ENCODE measurements around the gene FMOD.

FMOD gene

GRCh38 chr1:203325418-203326091 is 25.4 kb downstream of the FMOD start:
- H3K36me3 ChIP-seq (ENCODE audit: control insufficient read depth, insufficient read depth, low read length) = no peaks in the 10 kb centered on the region
- peaks cover 40% of the 10 kb centered on the region for H3K4me1 ChIP-seq (ENCODE audit: control insufficient read depth, insufficient read depth, low read length)
- no peak overlapping the region for H3K27ac ChIP-seq (ENCODE audit: low read depth, low read length)
- no peaks in the 10 kb centered on the region for H3K9me3 ChIP-seq (ENCODE audit: control insufficient read depth, insufficient read depth, low read depth, low read length)
- H3K9ac ChIP-seq (ENCODE audit: low read length) = no peak overlapping the region
- H3K4me3 ChIP-seq (ENCODE audit: low read depth, low read length) = no peak overlapping the region
- H3K27me3 ChIP-seq (ENCODE audit: control insufficient read depth, insufficient read depth, low read length) = peaks cover 54% of the 10 kb centered on the region

- Histone ChIP-seq H3K36me3 (ENCODE audit: control insufficient read depth, insufficient read depth, low read length) (no peaks in the 10 kb centered on the region), H3K27me3 (ENCODE audit: control insufficient read depth, insufficient read depth, low read length) (peaks cover 57% of the 10 kb centered on the region), H3K9me3 (ENCODE audit: control insufficient read depth, insufficient read depth, low read depth, low read length) (no peaks in the 10 kb centered on the region), H3K4me3 (ENCODE audit: low read depth, low read length) (no peak overlapping the region), H3K9ac (ENCODE audit: low read length) (no peak overlapping the region), H3K27ac (ENCODE audit: low read depth, low read length) (no peak overlapping the region), H3K4me1 (ENCODE audit: control insufficient read depth, insufficient read depth, low read length) (peaks cover 40% of the 10 kb centered on the region)
Measured at GRCh38 chr1:203325026-203325417, 25.9 kb downstream of the FMOD start.

- H3K9ac ChIP-seq (ENCODE audit: low read length) = no peak overlapping the region
- no peak overlapping the region for H3K4me3 ChIP-seq (ENCODE audit: low read depth, low read length)
- no peaks in the 10 kb centered on the region for H3K9me3 ChIP-seq (ENCODE audit: control insufficient read depth, insufficient read depth, low read depth, low read length)
- H3K27ac ChIP-seq (ENCODE audit: low read depth, low read length) = no peak overlapping the region
- H3K27me3 ChIP-seq (ENCODE audit: control insufficient read depth, insufficient read depth, low read length) = peaks cover 59% of the 10 kb centered on the region
- H3K36me3 ChIP-seq (ENCODE audit: control insufficient read depth, insufficient read depth, low read length) = no peaks in the 10 kb centered on the region
- H3K4me1 ChIP-seq (ENCODE audit: control insufficient read depth, insufficient read depth, low read length) = peaks cover 40% of the 10 kb centered on the region
Measured at GRCh38 chr1:203324105-203325025, 26.6 kb downstream of the FMOD start.

- no peaks in the 10 kb centered on the region for H3K36me3 ChIP-seq (ENCODE audit: control insufficient read depth, insufficient read depth, low read length)
- H3K4me3 ChIP-seq (ENCODE audit: low read depth, low read length) = no peak overlapping the region
- H3K9me3 ChIP-seq (ENCODE audit: control insufficient read depth, insufficient read depth, low read depth, low read length) = no peaks in the 10 kb centered on the region
- peaks cover 35% of the 10 kb centered on the region for H3K4me1 ChIP-seq (ENCODE audit: control insufficient read depth, insufficient read depth, low read length)
- no peak overlapping the region for H3K9ac ChIP-seq (ENCODE audit: low read length)
- H3K27ac ChIP-seq (ENCODE audit: low read depth, low read length) = no peak overlapping the region
- H3K27me3 ChIP-seq (ENCODE audit: control insufficient read depth, insufficient read depth, low read length) = peaks cover 67% of the 10 kb centered on the region
Measured at GRCh38 chr1:203323587-203323986, 27.3 kb downstream of the FMOD start.

- Histone ChIP-seq H3K36me3 (ENCODE audit: control insufficient read depth, insufficient read depth, low read length) (no peaks in the 10 kb centered on the region), H3K27me3 (ENCODE audit: control insufficient read depth, insufficient read depth, low read length) (peaks cover 74% of the 10 kb centered on the region), H3K27ac (ENCODE audit: low read depth, low read length) (no peak overlapping the region), H3K9me3 (ENCODE audit: control insufficient read depth, insufficient read depth, low read depth, low read length) (no peaks in the 10 kb centered on the region), H3K4me1 (ENCODE audit: control insufficient read depth, insufficient read depth, low read length) (peaks cover 26% of the 10 kb centered on the region), H3K4me3 (ENCODE audit: low read depth, low read length) (no peak overlapping the region), H3K9ac (ENCODE audit: low read length) (no peak overlapping the region)
Measured at GRCh38 chr1:203322500-203323179, 28.3 kb downstream of the FMOD start.

- Histone ChIP-seq H3K36me3 (ENCODE audit: control insufficient read depth, insufficient read depth, low read length) (no peaks in the 10 kb centered on the region), H3K4me1 (ENCODE audit: control insufficient read depth, insufficient read depth, low read length) (peaks cover 26% of the 10 kb centered on the region), H3K27ac (ENCODE audit: low read depth, low read length) (no peak overlapping the region), H3K9me3 (ENCODE audit: control insufficient read depth, insufficient read depth, low read depth, low read length) (no peaks in the 10 kb centered on the region), H3K4me3 (ENCODE audit: low read depth, low read length) (no peak overlapping the region), H3K27me3 (ENCODE audit: control insufficient read depth, insufficient read depth, low read length) (peaks cover 80% of the 10 kb centered on the region), H3K9ac (ENCODE audit: low read length) (no peak overlapping the region)
Measured at GRCh38 chr1:203321273-203322052, 29.5 kb downstream of the FMOD start.

- H3K36me3 ChIP-seq (ENCODE audit: control insufficient read depth, insufficient read depth, low read length) = no peaks in the 10 kb centered on the region
- peaks cover 24% of the 10 kb centered on the region for H3K4me1 ChIP-seq (ENCODE audit: control insufficient read depth, insufficient read depth, low read length)
- no peak overlapping the region for H3K9ac ChIP-seq (ENCODE audit: low read length)
- peaks cover 77% of the 10 kb centered on the region for H3K27me3 ChIP-seq (ENCODE audit: control insufficient read depth, insufficient read depth, low read length)
- no peak overlapping the region for H3K27ac ChIP-seq (ENCODE audit: low read depth, low read length)
- H3K9me3 ChIP-seq (ENCODE audit: control insufficient read depth, insufficient read depth, low read depth, low read length) = no peaks in the 10 kb centered on the region
- H3K4me3 ChIP-seq (ENCODE audit: low read depth, low read length) = no peak overlapping the region
Measured at GRCh38 chr1:203320591-203321272, 30.2 kb downstream of the FMOD start.

GRCh38 chr1:203318229-203318517 is 32.7 kb downstream of the FMOD start:
- Histone ChIP-seq H3K9me3 (ENCODE audit: control insufficient read depth, insufficient read depth, low read depth, low read length) (no peaks in the 10 kb centered on the region), H3K36me3 (ENCODE audit: control insufficient read depth, insufficient read depth, low read length) (no peaks in the 10 kb centered on the region), H3K4me1 (ENCODE audit: control insufficient read depth, insufficient read depth, low read length) (peaks cover 12% of the 10 kb centered on the region), H3K27ac (ENCODE audit: low read depth, low read length) (no peak overlapping the region), H3K4me3 (ENCODE audit: low read depth, low read length) (no peak overlapping the region), H3K9ac (ENCODE audit: low read length) (no peak overlapping the region), H3K27me3 (ENCODE audit: control insufficient read depth, insufficient read depth, low read length) (peaks cover 55% of the 10 kb centered on the region)

- no peak overlapping the region for H3K27ac ChIP-seq (ENCODE audit: low read depth, low read length)
- H3K4me1 ChIP-seq (ENCODE audit: control insufficient read depth, insufficient read depth, low read length) = peaks cover 12% of the 10 kb centered on the region
- peaks cover 52% of the 10 kb centered on the region for H3K27me3 ChIP-seq (ENCODE audit: control insufficient read depth, insufficient read depth, low read length)
- H3K9me3 ChIP-seq (ENCODE audit: control insufficient read depth, insufficient read depth, low read depth, low read length) = no peaks in the 10 kb centered on the region
- no peak overlapping the region for H3K9ac ChIP-seq (ENCODE audit: low read length)
- H3K4me3 ChIP-seq (ENCODE audit: low read depth, low read length) = no peak overlapping the region
- no peaks in the 10 kb centered on the region for H3K36me3 ChIP-seq (ENCODE audit: control insufficient read depth, insufficient read depth, low read length)
Measured at GRCh38 chr1:203317429-203318228, 33.3 kb downstream of the FMOD start.
